Right lobe of liver (tissue), 6 donors: ENCODE data around the gene GLYATL1. TPM values are rescaled to one million over a fixed set of nuclear protein-coding genes. Genes with fewer than 3 reads are reported as not detected.

Source experiments
- ATAC-seq, 4 donors: fragments of 200-7000 bp; cut with Tn5 transposase; one replicate each; pipeline ENCODE4 v1.9.1; 2020; ENCODE audit warnings: mild to moderate bottlenecking in 4 of 4, moderate library complexity in 4 of 4
- DNase-seq, 3 donors: peaks; one replicate each; pipeline ENCODE4 v3.0.0-alpha.2; 2020
- H3K27ac ChIP-seq, 3 donors: fragments of 200-600 bp; one replicate each; pipeline ENCODE4 v1.8.0; 2022
- H3K27me3 ChIP-seq, 2 donors: fragments of 200-600 bp; one replicate each; pipeline ENCODE4 v1.8.0; 2022
- H3K36me3 ChIP-seq, 4 donors: fragments of 200-600 bp; sonication (generic) in 1 of 4; one replicate each; pipeline versions ENCODE4 v1.5.1 to v1.8.0; 2017 to 2022; ENCODE audit warnings: control low read depth in 1 of 4
- H3K4me1 ChIP-seq, 4 donors: fragments of 200-600 bp; sonication (generic) in 1 of 4; one replicate each; pipeline versions ENCODE4 v1.5.1 to v1.8.0; 2017 to 2022; ENCODE audit warnings: control low read depth in 1 of 4
- H3K4me3 ChIP-seq, 3 donors: fragments of 200-600 bp; one replicate each; pipeline ENCODE4 v1.8.0; 2022
- H3K9me3 ChIP-seq, 4 donors: fragments of 200-600 bp; sonication (generic) in 1 of 4; one replicate each; pipeline versions ENCODE4 v1.5.1 to v1.8.0; 2017 to 2022; ENCODE audit warnings: control low read depth in 1 of 4
- POLR2A ChIP-seq: fragments of 450-650 bp; IDR thresholded peaks from one replicate; pipeline ENCODE4 v1.6.1; 2017; ENCODE audit warnings: antibody characterized with exemption, mild to moderate bottlenecking
- WGBS: methylation state at CpG from one replicate; pipeline ENCODE4 v1.1.6; 2018; ENCODE audit warnings: low coverage, low lambda C conversion rate; ENCODE audit not compliant: insufficient coverage; ENCODE audit errors: missing lambda C conversion rate; 5-methylcytosine and 5-hydroxymethylcytosine counted together
- intact Hi-C, 2 donors: fragments of 100-400 bp; cut with DNase I; formaldehyde crosslinking; loops; one replicate each; pipeline versions ENCODE4 v1.11.2 to v1.14.1; 2022
- total RNA-seq, 6 experiments: library from RNA; depleted of rRNA in 2 of 6; stranded (reverse); fragments of >200 nt in 2 of 6; fragmentation: NEBNext Ultra II Directional in 3 of 6; extraction: Animal tissue kit (Norgen Biotek cat#: 25700) in 3 of 6; gene quantifications; one replicate each; pipeline versions ENCODE4 v1.1.0 to v1.2.4, GENCODE V29; 2016 to 2023
- TF ChIP-seq, protein P1 (sequence below), 4 donors: fragments of 200-600 bp in 3 of 4; fragments of 450-650 bp in 1 of 4; IDR thresholded peaks; one replicate each; pipeline versions ENCODE4 v1.5.1 to v1.8.0; 2016 to 2022; ENCODE audit warnings: antibody characterized with exemption in 4 of 4, mild to moderate bottlenecking in 2 of 4
- donor health status: DM: no; HTN: yes; CAD: no.
- donor health status: DM: no; HTN: no; CAD: no.
- donor health status: DM: no; HTN: no; CAD: no.
- donor health status: DM: no; HTN: yes; CAD: no.
- donor health status: DM: no; HTN: yes; CAD: no.

The GLYATL1 gene
- total RNA-seq, 6 experiments from 2014 or later = 200 to 425 (median 351) TPM

DNA sequence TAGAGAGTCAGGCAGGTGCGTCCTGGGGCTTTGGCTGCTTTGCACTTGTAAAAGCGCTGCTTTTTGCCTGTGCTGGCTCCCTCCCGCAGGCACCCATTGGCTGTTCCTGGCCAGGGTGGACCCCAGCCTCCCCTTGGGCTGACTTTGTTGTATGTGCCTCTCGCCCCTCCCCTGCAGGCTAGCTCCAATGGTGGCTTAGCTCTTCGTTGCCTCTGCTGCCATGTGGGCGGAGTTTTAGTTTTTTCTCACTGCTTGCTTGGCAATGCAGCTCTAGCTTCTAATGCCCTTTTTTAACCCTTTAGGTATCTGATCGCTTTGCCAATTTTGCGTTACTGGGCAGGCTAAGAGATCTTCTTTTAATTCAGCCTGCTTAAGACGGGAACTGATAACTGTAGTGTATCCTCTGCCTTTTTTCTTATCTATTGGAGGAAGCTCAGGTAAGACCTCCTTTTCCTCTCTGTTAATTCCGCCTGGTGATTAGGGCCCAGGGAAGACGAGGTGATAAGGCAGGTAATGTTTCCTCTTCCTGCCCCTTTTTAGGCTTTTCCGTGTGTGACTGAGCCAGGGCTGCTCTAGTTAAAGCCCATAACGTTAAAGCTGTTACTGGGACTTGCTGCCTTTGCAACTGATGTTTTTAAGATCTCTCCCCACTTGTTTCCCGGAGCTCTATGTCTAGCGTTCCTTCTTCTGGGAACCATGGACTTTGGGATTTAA, 11.7 kb upstream of the GLYATL1 start:
- 1% methylated on average over 14 of the region's 15 CpGs for WGBS
- no peaks in the 10 kb centered on the region for H3K27me3 ChIP-seq

DNA sequence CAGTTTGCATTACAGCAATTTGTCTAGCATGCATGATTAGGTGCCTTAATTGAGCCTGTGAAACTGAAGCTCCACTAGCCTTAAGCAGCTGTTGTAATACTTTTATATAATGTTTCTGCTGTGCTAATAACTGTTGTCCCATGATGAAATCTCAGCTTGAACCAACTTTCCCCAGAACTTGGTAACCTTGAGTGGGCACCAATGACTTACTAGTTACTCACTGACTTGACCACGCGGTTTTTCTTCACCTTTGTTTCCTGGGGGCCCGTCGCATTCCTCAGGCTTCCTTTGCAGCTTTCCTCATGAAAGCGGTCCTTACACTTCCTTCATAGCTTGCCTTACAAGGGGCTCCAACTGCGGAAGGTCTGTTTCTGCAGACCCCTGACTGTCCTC, 11.2 kb upstream of the GLYATL1 start:
- intact Hi-C loops = no loop called here
- peak; percentile 1 to 29 (median 10) for ATAC-seq

More for the DNA sequence above, 11.7 kb upstream of the GLYATL1 start:
- Histone ChIP-seq H3K27ac (peak overlapping the region; percentile 79 to 95 (median 84)), H3K4me3 (peak overlapping the region; percentile 30 to 55 (median 54)), H3K36me3 (no peaks in the 10 kb centered on the region), H3K4me1 (peaks cover 0 to 60% (median 9%) of the 10 kb centered on the region in 4 donors), H3K9me3 (no peaks in the 10 kb centered on the region)
- ATAC-seq (peak; percentile 70 to 98 (median 90)), DNase-seq (peak; percentile 76 to 98 (median 97))
- TF ChIP-seq, protein P1, sequence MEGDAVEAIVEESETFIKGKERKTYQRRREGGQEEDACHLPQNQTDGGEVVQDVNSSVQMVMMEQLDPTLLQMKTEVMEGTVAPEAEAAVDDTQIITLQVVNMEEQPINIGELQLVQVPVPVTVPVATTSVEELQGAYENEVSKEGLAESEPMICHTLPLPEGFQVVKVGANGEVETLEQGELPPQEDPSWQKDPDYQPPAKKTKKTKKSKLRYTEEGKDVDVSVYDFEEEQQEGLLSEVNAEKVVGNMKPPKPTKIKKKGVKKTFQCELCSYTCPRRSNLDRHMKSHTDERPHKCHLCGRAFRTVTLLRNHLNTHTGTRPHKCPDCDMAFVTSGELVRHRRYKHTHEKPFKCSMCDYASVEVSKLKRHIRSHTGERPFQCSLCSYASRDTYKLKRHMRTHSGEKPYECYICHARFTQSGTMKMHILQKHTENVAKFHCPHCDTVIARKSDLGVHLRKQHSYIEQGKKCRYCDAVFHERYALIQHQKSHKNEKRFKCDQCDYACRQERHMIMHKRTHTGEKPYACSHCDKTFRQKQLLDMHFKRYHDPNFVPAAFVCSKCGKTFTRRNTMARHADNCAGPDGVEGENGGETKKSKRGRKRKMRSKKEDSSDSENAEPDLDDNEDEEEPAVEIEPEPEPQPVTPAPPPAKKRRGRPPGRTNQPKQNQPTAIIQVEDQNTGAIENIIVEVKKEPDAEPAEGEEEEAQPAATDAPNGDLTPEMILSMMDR (IDR thresholded peaks at IDR 0.05) = no peak
- TF ChIP-seq POLR2A = peak; percentile 80
- intact Hi-C loops = no loop called here

DNA sequence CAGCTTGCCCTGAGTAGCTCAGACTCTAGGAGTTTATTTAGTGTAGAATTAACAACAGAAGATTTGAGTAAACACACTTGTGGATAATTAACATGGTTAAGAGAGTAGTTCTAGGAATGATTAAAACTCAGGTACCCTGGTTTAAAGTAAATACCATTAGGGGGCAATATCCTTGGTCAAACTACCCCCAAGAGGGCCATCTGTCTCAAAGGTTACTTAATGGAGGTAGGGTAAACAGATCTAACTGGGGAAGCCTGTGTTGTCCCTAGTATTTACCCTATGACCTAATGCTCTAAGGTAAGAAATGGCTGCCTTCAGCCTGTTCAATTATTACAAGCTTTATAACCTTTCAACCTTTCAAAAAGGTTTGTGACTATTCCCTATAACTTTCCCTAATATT, 10.6 kb upstream of the GLYATL1 start:
- Histone ChIP-seq H3K4me3 (peak overlapping the region; percentile 30 to 55 (median 54)), H3K27ac (peak overlapping the region; percentile 79 to 95 (median 84)), H3K27me3 (no peaks in the 10 kb centered on the region), H3K9me3 (no peaks in the 10 kb centered on the region), H3K4me1 (peaks cover 0 to 58% (median 7%) of the 10 kb centered on the region in 4 donors), H3K36me3 (no peaks in the 10 kb centered on the region)
- ATAC-seq (peak; percentile 24 to 56 (median 47)), DNase-seq (no peak)
- intact Hi-C loops = no loop called here
- TF ChIP-seq, protein P1 (IDR thresholded peaks at IDR 0.05) = no peak
- no peak for TF ChIP-seq POLR2A

More for the DNA sequence above, 11.2 kb upstream of the GLYATL1 start:
- Histone ChIP-seq H3K4me1 (peaks cover 0 to 59% (median 9%) of the 10 kb centered on the region in 4 donors), H3K9me3 (no peaks in the 10 kb centered on the region), H3K27ac (peak overlapping the region; percentile 79 to 95 (median 84)), H3K4me3 (peak overlapping the region; percentile 30 to 55 (median 54)), H3K36me3 (no peaks in the 10 kb centered on the region), H3K27me3 (no peaks in the 10 kb centered on the region)
- DNase-seq = no peak
- WGBS = 2% methylated on average over 6 of the region's 6 CpGs
- TF ChIP-seq, protein P1 (IDR thresholded peaks at IDR 0.05) = no peak
- no peak for TF ChIP-seq POLR2A

DNA sequence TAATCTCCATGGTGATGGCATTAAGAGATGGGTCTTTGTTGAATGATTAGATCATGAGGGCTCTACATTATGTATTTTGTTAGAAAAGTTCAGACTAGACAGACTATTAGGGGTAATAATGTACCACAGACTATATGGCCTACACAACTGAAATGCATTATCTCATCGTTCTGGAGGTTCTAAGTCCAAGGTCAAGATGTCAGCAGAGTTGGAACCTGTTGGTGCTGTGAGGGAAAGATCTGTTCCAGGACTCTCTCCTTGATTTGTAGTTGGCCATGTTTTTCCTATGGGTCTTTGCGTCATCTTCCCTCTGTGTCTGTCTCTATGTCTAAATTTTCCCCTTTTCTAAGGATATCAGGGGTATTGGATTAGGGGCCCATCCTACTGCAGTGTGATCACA, 8.4 kb upstream of the GLYATL1 start:
- Histone ChIP-seq H3K4me1 (peaks cover 0 to 58% (median 8%) of the 10 kb centered on the region in 4 donors), H3K36me3 (no peaks in the 10 kb centered on the region), H3K27me3 (no peaks in the 10 kb centered on the region), H3K27ac (no peak overlapping the region), H3K4me3 (no peak overlapping the region), H3K9me3 (no peaks in the 10 kb centered on the region)
- TF ChIP-seq POLR2A = no peak
- TF ChIP-seq, protein P1 (IDR thresholded peaks at IDR 0.05) = no peak
- intact Hi-C loops = no loop called here
- ATAC-seq (no peak), DNase-seq (no peak)
- WGBS = 55% methylated on average over 2 of the region's 2 CpGs
